HG03439 (cell line): ENCODE results near the gene STING1.

Experiments
- ATAC-seq: cut with Tn5 transposase; IDR thresholded peaks from one replicate; pipeline ENCODE4 v1.9.1; 2021; ENCODE audit warnings: mild to moderate bottlenecking, moderate library complexity; ENCODE audit not compliant: unreplicated experiment

The STING1 gene

DNA sequence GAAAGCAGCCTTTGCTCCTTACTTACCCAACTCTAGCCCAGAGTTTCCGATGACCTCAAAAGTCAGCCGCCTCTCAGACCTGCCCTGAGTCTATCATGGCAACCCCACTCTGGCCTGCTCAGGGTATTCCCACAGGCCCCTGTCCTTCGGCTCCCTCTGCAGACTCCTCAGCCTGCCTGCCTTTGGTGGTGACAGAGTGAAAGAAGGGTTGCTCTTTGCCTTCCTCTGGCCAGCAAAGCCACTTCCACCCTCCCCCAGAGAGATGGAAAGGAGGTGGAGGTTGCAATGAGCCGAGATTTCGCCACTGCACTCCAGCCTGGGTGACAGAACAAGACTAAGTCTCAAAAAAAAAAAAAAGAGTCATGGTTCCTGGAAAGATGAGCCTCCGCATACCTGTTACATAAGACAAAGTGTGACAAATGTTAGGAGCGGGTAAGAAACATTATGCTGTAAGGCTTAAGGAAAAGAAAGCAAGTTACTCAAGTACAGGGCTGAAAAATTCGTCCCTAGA is 14.1 kb downstream of the STING1 start:
- no peak for ATAC-seq

- no peak for ATAC-seq
These were observed 19.8 kb downstream of the STING1 start, which contains the start of gene ECSCR for GRCh38 chr5:139462586-139463276. ECSCR (minus strand) TSS chr5:139462743; CDS start chr5:139462670, 73 bp downstream.

GRCh38 chr5:139461698-139462097 is 20.9 kb downstream of the STING1 start:
- no peak for ATAC-seq

DNA sequence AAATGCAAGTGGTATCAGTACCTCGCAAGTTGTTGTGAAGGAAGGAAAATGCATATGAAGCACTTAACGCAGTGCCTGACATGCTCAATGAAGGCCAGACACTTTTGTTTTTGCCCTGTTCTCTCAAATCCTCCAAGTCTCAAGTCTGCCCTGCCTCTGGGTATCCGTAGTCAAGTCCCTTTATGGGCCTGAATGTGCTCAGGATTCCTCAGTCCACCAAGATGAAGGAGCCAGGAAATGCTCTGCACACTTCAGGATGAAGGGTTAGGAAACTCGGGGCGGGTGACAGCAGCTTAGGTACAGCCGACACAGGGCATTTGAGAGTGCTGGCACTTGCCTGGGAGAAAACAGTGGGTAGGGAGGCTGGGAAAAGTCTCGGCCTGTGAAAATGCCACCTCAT is 21.4 kb downstream of the STING1 start:
- ATAC-seq: no peak

DNA sequence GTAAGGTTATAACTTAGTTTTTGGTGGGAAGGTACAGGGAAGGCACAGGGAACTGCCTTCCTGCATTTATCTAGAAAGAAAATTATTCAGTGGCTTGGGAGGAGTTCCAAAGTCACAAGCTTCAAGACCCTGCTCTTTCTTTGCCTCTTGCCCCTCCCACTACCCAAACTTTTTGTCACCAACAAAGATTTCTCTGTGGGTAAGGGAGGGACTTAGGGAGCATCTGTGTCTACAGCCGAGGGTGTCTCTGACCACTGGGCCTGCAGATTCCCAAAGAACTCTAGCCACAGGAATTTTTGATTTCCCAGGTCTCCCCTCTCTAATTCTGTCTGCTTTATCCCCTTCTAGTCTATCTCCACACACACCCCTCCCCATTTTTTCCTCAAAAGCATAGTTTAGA is 22.1 kb downstream of the STING1 start:
- ATAC-seq: no peak

- ATAC-seq: no peak
These were observed 23.1 kb downstream of the STING1 start for GRCh38 chr5:139459451-139459934.

DNA sequence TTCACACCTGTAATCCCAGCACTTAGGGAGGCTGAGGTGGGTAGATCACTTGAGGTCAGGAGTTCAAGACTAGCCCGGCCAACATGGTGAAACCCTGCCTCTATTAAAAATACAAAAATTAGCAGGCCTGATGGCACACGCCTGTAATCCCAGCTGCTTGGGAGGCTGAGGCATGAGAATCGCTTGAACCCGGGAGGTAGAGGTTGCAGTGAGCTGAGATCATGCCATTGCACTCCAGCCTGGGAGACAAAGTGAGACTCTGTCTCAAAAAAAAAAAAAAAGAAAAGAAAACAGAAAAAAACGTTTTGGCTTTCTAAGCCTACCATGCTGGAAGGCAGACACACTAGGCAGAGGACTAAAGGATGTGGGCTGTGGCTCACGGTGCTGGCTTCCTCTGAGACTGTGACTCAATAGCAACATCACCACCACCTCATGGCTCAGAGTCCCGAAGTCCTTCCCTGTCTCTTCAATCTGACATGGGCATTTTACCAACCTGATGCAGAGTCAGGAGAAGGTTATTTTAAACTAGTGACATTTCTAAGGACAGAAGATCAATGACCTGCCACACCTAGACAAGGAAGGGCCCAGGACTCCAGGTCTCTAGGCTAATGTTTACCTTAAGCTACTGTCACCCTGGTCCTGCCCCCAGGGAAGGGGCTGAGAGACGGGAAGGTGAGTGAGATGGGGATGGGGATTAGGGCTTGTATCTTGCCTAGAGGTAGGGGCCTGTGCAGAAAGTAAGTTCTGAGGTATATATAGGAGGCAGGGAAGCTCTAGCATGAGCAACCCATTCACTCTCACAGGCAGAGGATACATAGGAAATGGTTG is 23.8 kb downstream of the STING1 start:
- ATAC-seq: no peak

DNA sequence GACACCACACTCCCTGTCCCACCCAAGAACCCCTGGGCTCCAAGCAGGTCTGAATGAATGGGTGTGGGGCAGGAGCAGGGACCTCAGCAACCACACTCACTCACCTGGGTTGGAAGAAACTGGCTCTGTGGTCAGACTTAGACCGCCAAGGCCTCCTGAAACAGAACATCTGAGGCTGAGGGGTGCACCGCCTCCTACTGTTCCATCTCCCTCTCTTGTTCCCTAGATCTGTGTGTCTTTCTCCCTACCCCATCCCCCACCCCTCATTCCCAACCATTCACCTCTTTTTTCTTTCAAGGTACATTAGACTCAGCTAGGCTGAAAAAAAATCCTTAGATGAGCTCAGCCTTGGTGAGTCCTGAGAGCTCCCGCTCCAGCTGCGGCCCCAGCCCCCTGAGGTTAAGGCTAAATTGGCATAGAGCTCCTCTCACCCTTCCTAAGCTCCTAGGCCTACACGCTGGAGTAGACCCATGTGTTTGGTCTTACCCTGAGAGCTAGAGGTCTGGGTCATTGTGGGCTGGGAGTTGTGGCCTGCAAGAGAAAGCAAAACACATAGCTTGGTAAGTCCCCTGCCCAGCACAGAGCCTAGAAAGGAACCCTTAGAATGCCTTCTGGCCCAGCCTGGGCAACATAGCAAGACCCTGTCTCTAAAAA is 24.8 kb downstream of the STING1 start:
- no peak for ATAC-seq

DNA sequence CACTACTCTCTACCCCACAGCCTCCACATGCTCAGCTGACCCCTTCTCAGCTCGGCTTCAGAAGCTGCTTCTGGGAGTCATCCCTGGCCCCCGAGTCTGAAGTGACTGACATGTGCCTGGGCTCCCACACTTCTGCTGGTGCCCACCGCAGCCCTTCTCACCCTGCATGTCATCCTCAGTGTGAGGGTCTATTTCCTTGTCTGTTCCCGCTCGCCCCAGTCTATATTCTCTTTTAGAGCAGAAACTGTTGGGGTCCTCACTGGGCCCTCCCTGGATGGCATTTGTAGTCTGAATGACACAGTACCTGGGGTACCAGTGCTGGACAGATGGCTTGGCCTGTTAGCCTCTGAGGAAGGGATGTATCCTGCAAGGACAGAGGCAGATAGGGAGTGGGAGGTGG is 25.3 kb downstream of the STING1 start:
- no peak for ATAC-seq

DNA sequence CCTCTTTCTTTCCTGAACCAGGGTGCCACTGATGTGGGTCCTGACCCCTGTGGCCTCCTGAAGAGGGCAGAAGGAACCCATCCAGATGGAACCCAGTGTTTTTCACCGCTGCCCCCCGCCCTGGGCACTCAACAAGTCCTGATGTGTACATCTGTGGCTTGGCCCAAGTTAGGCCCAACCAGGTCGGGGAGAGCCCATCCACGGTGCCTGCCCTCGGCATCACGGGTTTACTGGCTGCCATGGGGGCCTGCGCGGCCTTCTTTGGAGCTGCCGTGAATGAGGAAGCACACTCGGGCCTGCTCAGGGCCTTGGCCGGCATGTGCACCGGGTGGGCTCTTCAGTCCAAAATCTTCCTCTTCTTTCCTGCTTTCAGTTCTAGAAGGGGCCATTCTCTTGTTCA is 25.8 kb downstream of the STING1 start:
- ATAC-seq: no peak

DNA sequence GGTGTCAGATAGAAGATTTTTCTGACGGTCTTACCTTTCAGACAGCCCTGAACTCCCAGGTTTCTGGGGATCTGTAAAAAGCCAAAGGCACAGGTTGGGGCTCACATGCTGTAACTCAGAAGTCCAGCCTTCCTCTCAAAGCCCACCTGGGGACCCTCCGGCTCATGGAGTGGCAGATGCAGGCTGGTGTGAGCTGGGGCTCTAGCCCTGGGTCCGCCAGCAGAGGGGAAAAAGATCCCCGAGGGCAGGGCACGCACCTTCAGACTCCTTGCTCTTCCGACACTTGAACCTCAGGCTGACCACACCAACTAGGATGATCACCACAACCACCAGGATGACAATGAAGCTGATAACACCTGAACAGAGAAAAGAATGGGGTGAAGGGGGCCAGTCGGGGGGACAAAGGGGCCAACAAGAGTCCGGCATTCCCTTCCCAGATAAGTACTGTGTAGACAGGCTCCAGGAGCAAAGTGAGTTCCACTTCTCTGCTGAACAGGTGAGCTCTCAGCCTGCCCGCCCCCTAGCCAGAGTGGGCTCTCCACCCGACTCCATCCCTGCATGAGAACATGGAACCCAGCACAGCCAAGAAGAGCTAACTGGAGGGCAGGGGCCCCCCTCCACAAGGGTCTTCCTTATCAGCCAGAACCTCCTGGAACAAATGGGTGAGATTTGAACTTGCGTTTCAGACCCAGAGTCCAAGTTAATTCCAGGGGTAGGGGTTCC is 27.8 kb downstream of the STING1 start:
- ATAC-seq: no peak

- ATAC-seq: no peak
These were observed 28.6 kb downstream of the STING1 start for GRCh38 chr5:139453683-139454567.

- ATAC-seq: no peak
These were observed 30.5 kb downstream of the STING1 start for GRCh38 chr5:139451878-139452660.

GRCh38 chr5:139451176-139451575 is 31.4 kb downstream of the STING1 start:
- no peak for ATAC-seq

DNA sequence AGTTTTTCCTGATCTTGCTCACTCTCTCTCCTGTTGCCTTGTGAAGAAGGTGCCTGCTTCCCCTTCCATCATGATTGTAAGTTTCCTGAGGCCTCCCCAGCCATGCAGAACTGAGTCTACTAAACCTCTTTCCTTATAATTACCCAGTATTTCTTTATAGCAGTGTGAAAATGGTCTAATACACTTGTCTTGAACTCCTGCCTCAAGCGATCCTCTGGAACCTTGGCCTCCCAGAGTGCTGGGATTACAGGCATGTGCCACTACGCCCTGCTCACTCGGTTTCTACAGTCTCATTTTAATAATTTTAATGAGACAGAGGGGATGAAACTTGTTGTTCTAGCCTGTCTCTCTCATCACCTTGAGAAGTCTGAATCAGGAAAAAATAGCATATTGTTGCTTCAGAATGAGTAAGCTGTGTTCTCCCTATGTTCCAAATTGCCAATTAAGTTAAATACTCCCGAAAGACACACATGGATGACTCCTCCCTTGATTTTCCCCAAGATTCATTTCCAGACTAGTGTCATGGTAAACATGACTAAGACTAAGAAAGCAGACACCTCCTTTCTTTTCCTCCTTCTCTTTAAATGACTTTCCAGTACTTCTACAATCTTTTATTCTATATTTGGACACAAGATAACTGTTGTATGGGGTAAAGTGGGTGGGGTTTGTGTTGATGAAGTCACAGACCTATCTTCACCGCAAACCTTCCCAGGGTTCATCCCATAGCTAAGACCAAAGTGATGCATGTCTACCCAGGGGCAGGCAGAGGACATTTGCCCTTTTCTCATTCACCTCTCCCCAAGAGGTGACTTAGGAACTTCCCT is 35.4 kb downstream of the STING1 start:
- ATAC-seq: peak; percentile 68

GRCh38 chr5:139445325-139446170 is 37.0 kb downstream of the STING1 start:
- no peak for ATAC-seq

GRCh38 chr5:139443831-139444453 is 38.6 kb downstream of the STING1 start:
- no peak for ATAC-seq
